Measurements from ENCODE around the gene MRPS33.

- TF ChIP-seq, protein P1, sequence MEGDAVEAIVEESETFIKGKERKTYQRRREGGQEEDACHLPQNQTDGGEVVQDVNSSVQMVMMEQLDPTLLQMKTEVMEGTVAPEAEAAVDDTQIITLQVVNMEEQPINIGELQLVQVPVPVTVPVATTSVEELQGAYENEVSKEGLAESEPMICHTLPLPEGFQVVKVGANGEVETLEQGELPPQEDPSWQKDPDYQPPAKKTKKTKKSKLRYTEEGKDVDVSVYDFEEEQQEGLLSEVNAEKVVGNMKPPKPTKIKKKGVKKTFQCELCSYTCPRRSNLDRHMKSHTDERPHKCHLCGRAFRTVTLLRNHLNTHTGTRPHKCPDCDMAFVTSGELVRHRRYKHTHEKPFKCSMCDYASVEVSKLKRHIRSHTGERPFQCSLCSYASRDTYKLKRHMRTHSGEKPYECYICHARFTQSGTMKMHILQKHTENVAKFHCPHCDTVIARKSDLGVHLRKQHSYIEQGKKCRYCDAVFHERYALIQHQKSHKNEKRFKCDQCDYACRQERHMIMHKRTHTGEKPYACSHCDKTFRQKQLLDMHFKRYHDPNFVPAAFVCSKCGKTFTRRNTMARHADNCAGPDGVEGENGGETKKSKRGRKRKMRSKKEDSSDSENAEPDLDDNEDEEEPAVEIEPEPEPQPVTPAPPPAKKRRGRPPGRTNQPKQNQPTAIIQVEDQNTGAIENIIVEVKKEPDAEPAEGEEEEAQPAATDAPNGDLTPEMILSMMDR (IDR thresholded peaks at IDR 0.05): no peak
- TF ChIP-seq POLR2A (IDR thresholded peaks at IDR 0.05): no peak
Observed at GRCh38 chr7:141024668-141025067, 9.9 kb upstream of the MRPS33 start.

All from uterus (tissue), 2 donors.